Spinal cord (tissue), 10 donors: ENCODE results near the gene ENO2. TPM values are rescaled to one million over a fixed set of nuclear protein-coding genes. Genes with fewer than 3 reads are reported as not detected.

Experiments used
- DNase-seq, 6 donors: peaks; one replicate each; pipeline versions ENCODE4 v3.0.0 to v3.0.0-alpha.2; 2013 to 2015; ENCODE audit warnings: low spot score in 6 of 6, low read depth in 4 of 6
- H3K27ac ChIP-seq: one replicate; pipeline ENCODE4 v1.5.1; 2013; ENCODE audit warnings: low read depth, low read length, control low read depth
- H3K27me3 ChIP-seq: one replicate; pipeline ENCODE4 v1.6.1; 2013; ENCODE audit warnings: low read length; ENCODE audit not compliant: control insufficient read depth, insufficient read depth
- H3K36me3 ChIP-seq: one replicate; pipeline ENCODE4 v1.6.1; 2013; ENCODE audit warnings: low read length; ENCODE audit not compliant: control insufficient read depth, insufficient read depth
- H3K4me1 ChIP-seq: one replicate; pipeline ENCODE4 v1.6.1; 2013; ENCODE audit warnings: low read length; ENCODE audit not compliant: control insufficient read depth, insufficient read depth
- H3K4me3 ChIP-seq: one replicate; pipeline ENCODE4 v1.5.1; 2013; ENCODE audit warnings: low read depth, low read length, control low read depth
- H3K9me3 ChIP-seq: one replicate; pipeline ENCODE4 v1.6.1; 2013; ENCODE audit warnings: low read length; ENCODE audit not compliant: control insufficient read depth, insufficient read depth
- WGBS: methylation state at CpG from one replicate; pipeline ENCODE4 v1.1.5; 2013; ENCODE audit warnings: missing lambda C conversion rate; ENCODE audit not compliant: insufficient coverage; 5-methylcytosine and 5-hydroxymethylcytosine counted together
- polyA plus RNA-seq, 2 donors: library from polyadenylated mRNA; unstranded; fragments of 120-200 nt; gene quantifications; one replicate each; pipeline ENCODE4 v1.2.1, GENCODE V29; 2013; ENCODE audit not compliant: insufficient read length in 2 of 2
- total RNA-seq, 2 donors: library from RNA; depleted of rRNA in 1 of 2; stranded (reverse); fragments of 120-200 nt in 1 of 2; fragments of >200 nt in 1 of 2; gene quantifications; one replicate each; pipeline versions ENCODE4 v1.2.3 to v1.2.4, GENCODE V29; 2013 to 2014
- donor health status: healthy.

Gene ENO2
- total and polyA plus RNA-seq, 4 donors, result 118 to 640 (median 461) TPM

DNA sequence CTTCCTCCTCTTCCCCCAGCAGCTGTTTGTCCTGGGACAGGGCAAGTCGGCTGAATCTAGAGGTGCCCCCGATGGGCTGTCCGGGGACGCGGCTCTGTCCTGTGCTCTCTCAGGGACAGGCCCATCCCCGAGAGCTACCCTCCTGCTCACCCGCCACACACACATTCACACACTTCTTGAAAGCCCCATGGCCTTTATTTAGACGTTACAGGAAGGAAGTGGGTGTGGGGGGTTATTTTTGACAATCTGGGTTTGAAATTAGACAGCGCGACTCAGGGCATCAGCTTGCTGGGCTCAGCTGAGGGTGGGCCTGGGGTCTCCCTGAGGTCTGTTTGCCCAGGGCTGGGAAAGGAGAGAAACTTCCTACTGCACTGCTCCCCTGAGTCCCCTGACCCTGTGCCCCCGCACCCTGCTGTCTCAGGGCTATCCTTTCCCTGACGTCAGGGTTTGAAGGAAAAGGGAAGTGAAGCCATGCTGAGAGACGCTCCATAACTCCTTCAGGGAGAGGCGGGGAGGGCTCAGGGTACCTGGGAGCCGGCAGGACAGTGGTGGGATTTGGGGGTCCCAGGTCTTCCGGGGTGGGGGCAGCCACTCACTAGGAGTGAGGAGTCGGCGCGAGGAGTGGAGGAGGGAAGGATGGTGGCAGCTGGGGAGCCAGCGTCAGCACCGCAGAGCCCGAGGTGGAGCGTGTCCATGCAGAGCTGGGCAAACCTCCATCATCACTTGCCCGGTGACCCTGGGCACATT lies 44.9 kb downstream of the ENO2 start:
- no peak for DNase-seq
- 74% methylated on average over 17 of the region's 24 CpGs for WGBS
- Histone ChIP-seq H3K4me1 (peaks cover 48% of the 10 kb centered on the region), H3K36me3 (peaks cover 15% of the 10 kb centered on the region), H3K27me3 (no peaks in the 10 kb centered on the region), H3K4me3 (no peak overlapping the region), H3K9me3 (no peaks in the 10 kb centered on the region), H3K27ac (no peak overlapping the region)

- peaks cover 21% of the 10 kb centered on the region for H3K36me3 ChIP-seq
- DNase-seq, result no peak
- no peaks in the 10 kb centered on the region for H3K9me3 ChIP-seq
- H3K4me1 ChIP-seq, result peaks cover 53% of the 10 kb centered on the region
- no peaks in the 10 kb centered on the region for H3K27me3 ChIP-seq
- no peak overlapping the region for H3K27ac ChIP-seq
- no peak overlapping the region for H3K4me3 ChIP-seq
- WGBS, result 90% methylated on average over 20 of the region's 26 CpGs
Observed at GRCh38 chr12:6959805-6960592, 45.6 kb downstream of the ENO2 start.

GRCh38 chr12:6960593-6961277 lies 46.4 kb downstream of the ENO2 start:
- peaks cover 53% of the 10 kb centered on the region for H3K4me1 ChIP-seq
- H3K9me3 ChIP-seq, result no peaks in the 10 kb centered on the region
- peak overlapping the region; percentile 25 for H3K27ac ChIP-seq
- 79% methylated on average over 13 of the region's 13 CpGs for WGBS
- no peak for DNase-seq
- no peak overlapping the region for H3K4me3 ChIP-seq
- no peaks in the 10 kb centered on the region for H3K27me3 ChIP-seq
- peaks cover 23% of the 10 kb centered on the region for H3K36me3 ChIP-seq

GRCh38 chr12:6961278-6961694 lies 46.9 kb downstream of the ENO2 start:
- Histone ChIP-seq H3K36me3 (peaks cover 23% of the 10 kb centered on the region), H3K9me3 (no peaks in the 10 kb centered on the region), H3K4me1 (peaks cover 53% of the 10 kb centered on the region), H3K27ac (peak overlapping the region; percentile 25), H3K27me3 (no peaks in the 10 kb centered on the region), H3K4me3 (no peak overlapping the region)
- no peak for DNase-seq
- WGBS, result 72% methylated on average over 17 of the region's 24 CpGs

DNA sequence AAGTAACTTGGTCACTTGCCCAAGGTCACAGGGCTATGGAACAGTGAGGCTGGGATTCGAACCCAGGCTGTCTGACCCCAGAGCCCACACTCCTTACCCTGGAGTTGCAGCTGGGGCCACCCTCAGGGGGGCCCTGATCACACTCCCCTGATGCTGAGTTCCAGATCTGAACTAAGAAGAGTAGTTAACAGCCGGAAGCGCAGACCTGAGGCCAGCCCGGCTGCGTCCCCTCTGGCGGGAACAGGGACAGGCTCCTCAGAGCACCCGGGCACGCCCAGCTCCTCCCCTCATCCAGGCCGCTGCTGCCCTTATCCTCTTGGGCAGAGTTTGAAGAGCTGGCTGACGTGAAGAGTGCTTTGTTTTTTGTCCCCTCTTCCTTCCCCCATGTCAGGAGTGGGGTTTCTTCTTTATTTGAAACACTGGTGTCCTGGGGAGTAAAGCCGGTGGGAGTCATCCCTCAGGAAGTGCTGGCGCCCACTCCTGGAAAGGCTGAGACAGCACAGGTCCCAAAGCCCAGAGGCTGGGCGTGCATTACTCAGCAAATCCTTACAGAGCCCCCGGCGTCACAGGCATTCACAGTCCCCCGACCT lies 47.4 kb downstream of the ENO2 start:
- Histone ChIP-seq H3K27me3 (no peaks in the 10 kb centered on the region), H3K27ac (peak overlapping the region; percentile 8), H3K4me1 (peaks cover 53% of the 10 kb centered on the region), H3K4me3 (no peak overlapping the region), H3K36me3 (peaks cover 26% of the 10 kb centered on the region), H3K9me3 (no peaks in the 10 kb centered on the region)
- peak in 2 of 6 donors; percentile 32 to 63 for DNase-seq
- 15% methylated on average over 13 of the region's 16 CpGs for WGBS

DNA sequence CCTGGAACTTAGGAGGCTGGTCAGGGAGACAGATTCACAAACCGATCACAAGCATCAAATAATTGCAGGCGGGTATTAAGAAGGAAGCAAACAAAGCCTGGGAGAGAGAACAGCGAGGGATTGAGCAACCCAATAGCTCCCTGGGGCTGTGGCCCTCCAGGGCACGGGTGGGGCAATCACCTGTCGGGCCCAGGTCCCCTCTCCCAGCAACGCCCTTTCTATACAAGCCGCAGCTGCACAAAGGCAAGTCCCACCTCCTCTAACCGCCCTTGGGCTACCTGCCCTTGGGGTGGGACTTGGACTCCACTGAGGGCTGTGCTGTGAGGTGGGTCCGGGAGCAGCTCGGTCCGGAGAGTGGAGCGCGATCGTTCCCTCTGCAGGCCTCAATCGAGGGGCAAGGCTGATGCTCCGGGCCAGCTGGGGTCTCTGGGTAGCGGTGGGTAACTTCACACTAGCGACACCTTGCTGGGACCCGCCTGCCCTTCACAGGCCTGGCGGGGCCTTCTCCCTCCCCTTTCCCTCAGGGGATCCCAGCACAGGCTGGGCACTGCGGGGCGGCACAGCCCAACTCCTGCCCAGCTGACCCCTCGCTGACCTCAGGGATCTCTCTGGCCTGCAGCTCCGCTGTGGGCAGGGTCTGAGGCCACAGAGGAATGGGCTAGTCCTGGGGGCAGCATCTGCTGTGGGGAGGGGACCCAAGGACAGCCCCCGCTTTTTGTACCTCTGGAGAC lies 48.1 kb downstream of the ENO2 start:
- Histone ChIP-seq H3K4me3 (no peak overlapping the region), H3K27ac (no peak overlapping the region), H3K27me3 (no peaks in the 10 kb centered on the region), H3K4me1 (peaks cover 53% of the 10 kb centered on the region), H3K36me3 (peaks cover 31% of the 10 kb centered on the region), H3K9me3 (no peaks in the 10 kb centered on the region)
- 57% methylated on average over 21 of the region's 25 CpGs for WGBS
- no peak for DNase-seq

GRCh38 chr12:6963016-6963731 lies 48.8 kb downstream of the ENO2 start:
- H3K27ac ChIP-seq, result no peak overlapping the region
- no peak for DNase-seq
- H3K9me3 ChIP-seq, result no peaks in the 10 kb centered on the region
- no peak overlapping the region for H3K4me3 ChIP-seq
- H3K4me1 ChIP-seq, result peaks cover 51% of the 10 kb centered on the region
- WGBS, result 66% methylated on average over 22 of the region's 32 CpGs
- peaks cover 38% of the 10 kb centered on the region for H3K36me3 ChIP-seq
- no peaks in the 10 kb centered on the region for H3K27me3 ChIP-seq

- Histone ChIP-seq H3K4me1 (peaks cover 49% of the 10 kb centered on the region), H3K27ac (no peak overlapping the region), H3K9me3 (no peaks in the 10 kb centered on the region), H3K4me3 (no peak overlapping the region), H3K27me3 (no peaks in the 10 kb centered on the region), H3K36me3 (peaks cover 45% of the 10 kb centered on the region)
- DNase-seq, result no peak
- WGBS, result 46% methylated on average over 6 of the region's 17 CpGs
Observed at GRCh38 chr12:6963791-6964413, 49.5 kb downstream of the ENO2 start.
